Measurements from ENCODE around the gene BRD2.
A peak's percentile ranks its signal among the peaks of the same experiment; 100 is the strongest.

DNA sequence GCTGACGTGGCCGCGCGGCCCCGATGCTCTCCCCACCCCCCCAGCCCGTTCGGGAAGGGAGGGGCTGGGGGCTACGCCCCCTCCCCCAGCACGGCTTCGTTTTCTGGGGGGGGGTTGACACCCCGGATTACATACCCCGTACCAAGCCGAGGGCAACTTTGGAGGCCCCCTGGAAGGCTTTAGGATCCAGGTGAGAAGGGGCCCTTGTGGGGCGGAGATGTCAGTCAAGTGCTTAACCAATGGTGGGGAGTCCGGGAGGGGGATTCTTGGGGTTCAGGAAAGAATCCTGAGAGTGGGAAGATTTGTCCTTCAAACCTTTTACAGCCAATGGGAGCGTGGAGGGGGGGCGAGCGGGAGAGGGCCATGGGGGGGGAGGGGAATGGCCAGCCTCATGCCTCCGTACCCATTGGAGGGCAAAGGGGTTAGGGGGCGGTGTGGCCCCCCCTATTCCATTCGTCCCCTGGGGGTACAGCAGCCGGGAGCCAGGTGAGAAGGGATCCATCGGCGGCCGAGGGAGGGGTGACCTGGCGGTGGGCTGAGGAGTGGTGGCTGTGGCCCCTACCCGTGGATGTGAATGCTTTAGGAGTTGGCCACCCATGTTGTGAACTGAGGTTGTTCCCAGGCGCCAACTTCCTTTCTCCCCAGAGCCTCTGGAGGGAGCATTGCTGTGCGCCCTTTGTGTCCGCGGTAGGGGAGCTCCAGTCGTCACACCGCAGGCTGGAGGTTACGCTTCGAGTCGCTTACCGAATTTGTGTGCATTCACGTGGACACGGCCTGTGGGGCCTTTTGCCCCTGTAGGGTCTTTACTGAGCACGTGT lies 682 bp downstream of the BRD2 start:
- no peak for TF ChIP-seq MAFF (IDR thresholded peaks at IDR 0.05; ENCODE audit: low read length)
- TF ChIP-seq NR3C1 (CRISPR knock-in tag; IDR thresholded peaks at IDR 0.05) = no peak
- no peak; the same call in 1 of the 2 replicates for TF ChIP-seq ATF1 (CRISPR knock-in tag; IDR thresholded peaks at IDR 0.05)
- TF ChIP-seq ATF1 (tag; IDR thresholded peaks at IDR 0.05) = no peak; the same call in 1 of the 2 replicates
- TF ChIP-seq POLR2A (conservative IDR thresholded peaks at IDR 0.05) = peak; percentile 82
- no peak; the same call in 1 of the 2 replicates for TF ChIP-seq BACH1 (tag; IDR thresholded peaks at IDR 0.05)
- TF ChIP-seq, protein P1, sequence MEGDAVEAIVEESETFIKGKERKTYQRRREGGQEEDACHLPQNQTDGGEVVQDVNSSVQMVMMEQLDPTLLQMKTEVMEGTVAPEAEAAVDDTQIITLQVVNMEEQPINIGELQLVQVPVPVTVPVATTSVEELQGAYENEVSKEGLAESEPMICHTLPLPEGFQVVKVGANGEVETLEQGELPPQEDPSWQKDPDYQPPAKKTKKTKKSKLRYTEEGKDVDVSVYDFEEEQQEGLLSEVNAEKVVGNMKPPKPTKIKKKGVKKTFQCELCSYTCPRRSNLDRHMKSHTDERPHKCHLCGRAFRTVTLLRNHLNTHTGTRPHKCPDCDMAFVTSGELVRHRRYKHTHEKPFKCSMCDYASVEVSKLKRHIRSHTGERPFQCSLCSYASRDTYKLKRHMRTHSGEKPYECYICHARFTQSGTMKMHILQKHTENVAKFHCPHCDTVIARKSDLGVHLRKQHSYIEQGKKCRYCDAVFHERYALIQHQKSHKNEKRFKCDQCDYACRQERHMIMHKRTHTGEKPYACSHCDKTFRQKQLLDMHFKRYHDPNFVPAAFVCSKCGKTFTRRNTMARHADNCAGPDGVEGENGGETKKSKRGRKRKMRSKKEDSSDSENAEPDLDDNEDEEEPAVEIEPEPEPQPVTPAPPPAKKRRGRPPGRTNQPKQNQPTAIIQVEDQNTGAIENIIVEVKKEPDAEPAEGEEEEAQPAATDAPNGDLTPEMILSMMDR (IDR thresholded peaks at IDR 0.05 in 2 of 3, conservative IDR thresholded peaks at IDR 0.05 in 1 of 3; ENCODE audit: insufficient read depth in 2 of 3, low read depth in 1 of 3, low read length in 3 of 3) = peak; percentile 25 to 34 (median 31); a peak in 3 of 6 replicates
- TF ChIP-seq, protein P2, sequence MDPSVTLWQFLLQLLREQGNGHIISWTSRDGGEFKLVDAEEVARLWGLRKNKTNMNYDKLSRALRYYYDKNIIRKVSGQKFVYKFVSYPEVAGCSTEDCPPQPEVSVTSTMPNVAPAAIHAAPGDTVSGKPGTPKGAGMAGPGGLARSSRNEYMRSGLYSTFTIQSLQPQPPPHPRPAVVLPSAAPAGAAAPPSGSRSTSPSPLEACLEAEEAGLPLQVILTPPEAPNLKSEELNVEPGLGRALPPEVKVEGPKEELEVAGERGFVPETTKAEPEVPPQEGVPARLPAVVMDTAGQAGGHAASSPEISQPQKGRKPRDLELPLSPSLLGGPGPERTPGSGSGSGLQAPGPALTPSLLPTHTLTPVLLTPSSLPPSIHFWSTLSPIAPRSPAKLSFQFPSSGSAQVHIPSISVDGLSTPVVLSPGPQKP (CRISPR knock-in tag; IDR thresholded peaks at IDR 0.05) = no peak
- TF ChIP-seq, protein P3, sequence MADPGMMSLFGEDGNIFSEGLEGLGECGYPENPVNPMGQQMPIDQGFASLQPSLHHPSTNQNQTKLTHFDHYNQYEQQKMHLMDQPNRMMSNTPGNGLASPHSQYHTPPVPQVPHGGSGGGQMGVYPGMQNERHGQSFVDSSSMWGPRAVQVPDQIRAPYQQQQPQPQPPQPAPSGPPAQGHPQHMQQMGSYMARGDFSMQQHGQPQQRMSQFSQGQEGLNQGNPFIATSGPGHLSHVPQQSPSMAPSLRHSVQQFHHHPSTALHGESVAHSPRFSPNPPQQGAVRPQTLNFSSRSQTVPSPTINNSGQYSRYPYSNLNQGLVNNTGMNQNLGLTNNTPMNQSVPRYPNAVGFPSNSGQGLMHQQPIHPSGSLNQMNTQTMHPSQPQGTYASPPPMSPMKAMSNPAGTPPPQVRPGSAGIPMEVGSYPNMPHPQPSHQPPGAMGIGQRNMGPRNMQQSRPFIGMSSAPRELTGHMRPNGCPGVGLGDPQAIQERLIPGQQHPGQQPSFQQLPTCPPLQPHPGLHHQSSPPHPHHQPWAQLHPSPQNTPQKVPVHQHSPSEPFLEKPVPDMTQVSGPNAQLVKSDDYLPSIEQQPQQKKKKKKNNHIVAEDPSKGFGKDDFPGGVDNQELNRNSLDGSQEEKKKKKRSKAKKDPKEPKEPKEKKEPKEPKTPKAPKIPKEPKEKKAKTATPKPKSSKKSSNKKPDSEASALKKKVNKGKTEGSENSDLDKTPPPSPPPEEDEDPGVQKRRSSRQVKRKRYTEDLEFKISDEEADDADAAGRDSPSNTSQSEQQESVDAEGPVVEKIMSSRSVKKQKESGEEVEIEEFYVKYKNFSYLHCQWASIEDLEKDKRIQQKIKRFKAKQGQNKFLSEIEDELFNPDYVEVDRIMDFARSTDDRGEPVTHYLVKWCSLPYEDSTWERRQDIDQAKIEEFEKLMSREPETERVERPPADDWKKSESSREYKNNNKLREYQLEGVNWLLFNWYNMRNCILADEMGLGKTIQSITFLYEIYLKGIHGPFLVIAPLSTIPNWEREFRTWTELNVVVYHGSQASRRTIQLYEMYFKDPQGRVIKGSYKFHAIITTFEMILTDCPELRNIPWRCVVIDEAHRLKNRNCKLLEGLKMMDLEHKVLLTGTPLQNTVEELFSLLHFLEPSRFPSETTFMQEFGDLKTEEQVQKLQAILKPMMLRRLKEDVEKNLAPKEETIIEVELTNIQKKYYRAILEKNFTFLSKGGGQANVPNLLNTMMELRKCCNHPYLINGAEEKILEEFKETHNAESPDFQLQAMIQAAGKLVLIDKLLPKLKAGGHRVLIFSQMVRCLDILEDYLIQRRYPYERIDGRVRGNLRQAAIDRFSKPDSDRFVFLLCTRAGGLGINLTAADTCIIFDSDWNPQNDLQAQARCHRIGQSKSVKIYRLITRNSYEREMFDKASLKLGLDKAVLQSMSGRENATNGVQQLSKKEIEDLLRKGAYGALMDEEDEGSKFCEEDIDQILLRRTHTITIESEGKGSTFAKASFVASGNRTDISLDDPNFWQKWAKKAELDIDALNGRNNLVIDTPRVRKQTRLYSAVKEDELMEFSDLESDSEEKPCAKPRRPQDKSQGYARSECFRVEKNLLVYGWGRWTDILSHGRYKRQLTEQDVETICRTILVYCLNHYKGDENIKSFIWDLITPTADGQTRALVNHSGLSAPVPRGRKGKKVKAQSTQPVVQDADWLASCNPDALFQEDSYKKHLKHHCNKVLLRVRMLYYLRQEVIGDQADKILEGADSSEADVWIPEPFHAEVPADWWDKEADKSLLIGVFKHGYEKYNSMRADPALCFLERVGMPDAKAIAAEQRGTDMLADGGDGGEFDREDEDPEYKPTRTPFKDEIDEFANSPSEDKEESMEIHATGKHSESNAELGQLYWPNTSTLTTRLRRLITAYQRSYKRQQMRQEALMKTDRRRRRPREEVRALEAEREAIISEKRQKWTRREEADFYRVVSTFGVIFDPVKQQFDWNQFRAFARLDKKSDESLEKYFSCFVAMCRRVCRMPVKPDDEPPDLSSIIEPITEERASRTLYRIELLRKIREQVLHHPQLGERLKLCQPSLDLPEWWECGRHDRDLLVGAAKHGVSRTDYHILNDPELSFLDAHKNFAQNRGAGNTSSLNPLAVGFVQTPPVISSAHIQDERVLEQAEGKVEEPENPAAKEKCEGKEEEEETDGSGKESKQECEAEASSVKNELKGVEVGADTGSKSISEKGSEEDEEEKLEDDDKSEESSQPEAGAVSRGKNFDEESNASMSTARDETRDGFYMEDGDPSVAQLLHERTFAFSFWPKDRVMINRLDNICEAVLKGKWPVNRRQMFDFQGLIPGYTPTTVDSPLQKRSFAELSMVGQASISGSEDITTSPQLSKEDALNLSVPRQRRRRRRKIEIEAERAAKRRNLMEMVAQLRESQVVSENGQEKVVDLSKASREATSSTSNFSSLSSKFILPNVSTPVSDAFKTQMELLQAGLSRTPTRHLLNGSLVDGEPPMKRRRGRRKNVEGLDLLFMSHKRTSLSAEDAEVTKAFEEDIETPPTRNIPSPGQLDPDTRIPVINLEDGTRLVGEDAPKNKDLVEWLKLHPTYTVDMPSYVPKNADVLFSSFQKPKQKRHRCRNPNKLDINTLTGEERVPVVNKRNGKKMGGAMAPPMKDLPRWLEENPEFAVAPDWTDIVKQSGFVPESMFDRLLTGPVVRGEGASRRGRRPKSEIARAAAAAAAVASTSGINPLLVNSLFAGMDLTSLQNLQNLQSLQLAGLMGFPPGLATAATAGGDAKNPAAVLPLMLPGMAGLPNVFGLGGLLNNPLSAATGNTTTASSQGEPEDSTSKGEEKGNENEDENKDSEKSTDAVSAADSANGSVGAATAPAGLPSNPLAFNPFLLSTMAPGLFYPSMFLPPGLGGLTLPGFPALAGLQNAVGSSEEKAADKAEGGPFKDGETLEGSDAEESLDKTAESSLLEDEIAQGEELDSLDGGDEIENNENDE (IDR thresholded peaks at IDR 0.05; ENCODE audit: low read depth, low read length) = no peak
- TF ChIP-seq HDAC6 (IDR thresholded peaks at IDR 0.05; ENCODE audit: low read depth, low read length) = no peak
- TF ChIP-seq JUN (IDR thresholded peaks at IDR 0.05; ENCODE audit: borderline replicate concordance, low read depth, low read length) = no peak
- no peak for TF ChIP-seq JUN (CRISPR knock-in tag; IDR thresholded peaks at IDR 0.05; ENCODE audit: borderline replicate concordance)
- peak; percentile 47 for TF ChIP-seq POLR2AphosphoS5 (IDR thresholded peaks at IDR 0.05; ENCODE audit: control insufficient read depth, insufficient read depth, low read depth, low read length)
- TF ChIP-seq, protein P4, sequence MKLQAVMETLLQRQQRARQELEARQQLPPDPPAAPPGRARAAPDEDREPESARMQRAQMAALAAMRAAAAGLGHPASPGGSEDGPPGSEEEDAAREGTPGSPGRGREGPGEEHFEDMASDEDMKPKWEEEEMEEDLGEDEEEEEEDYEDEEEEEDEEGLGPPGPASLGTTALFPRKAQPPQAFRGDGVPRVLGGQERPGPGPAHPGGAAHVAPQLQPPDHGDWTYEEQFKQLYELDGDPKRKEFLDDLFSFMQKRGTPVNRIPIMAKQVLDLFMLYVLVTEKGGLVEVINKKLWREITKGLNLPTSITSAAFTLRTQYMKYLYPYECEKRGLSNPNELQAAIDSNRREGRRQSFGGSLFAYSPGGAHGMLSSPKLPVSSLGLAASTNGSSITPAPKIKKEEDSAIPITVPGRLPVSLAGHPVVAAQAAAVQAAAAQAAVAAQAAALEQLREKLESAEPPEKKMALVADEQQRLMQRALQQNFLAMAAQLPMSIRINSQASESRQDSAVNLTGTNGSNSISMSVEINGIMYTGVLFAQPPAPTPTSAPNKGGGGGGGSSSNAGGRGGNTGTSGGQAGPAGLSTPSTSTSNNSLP (IDR thresholded peaks at IDR 0.05; ENCODE audit: borderline replicate concordance, low read depth, low read length) = no peak
- no peak for TF ChIP-seq ZNF253 (CRISPR knock-in tag; conservative IDR thresholded peaks at IDR 0.05)

All from K562 (cell line).